Dedifferentiated amniotic fluid mesenchymal stem cell (primary cell): ENCODE results near the gene LRRC25.

Source experiments
- DNase-seq: peaks from one replicate; pipeline ENCODE4 v3.0.0-alpha.2; 2016; ENCODE audit errors: extremely low spot score

LRRC25 gene

DNA sequence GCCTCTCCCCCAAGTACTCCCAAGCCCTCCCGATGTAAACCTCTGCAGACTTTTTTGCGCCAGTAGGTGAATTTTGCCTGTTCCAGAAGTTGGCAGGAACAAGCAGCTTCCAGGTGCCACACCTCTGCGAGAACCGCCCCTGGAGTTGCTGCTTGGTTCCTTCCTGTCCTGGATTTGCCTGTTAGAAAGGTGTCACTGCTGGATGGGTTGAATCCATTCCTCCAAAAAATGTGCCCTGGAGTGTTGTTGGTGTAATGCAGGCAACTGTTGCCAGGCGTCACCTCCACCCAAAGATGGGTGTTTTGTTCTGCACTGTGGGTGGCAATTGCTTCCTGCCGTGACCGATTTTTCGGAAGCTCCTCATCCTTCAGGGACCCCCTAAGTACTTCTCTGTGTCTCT, 51.3 kb downstream of the LRRC25 start:
- DNase-seq = no peak

- no peak for DNase-seq
These were observed 52.1 kb downstream of the LRRC25 start for GRCh38 chr19:18345296-18345695.

DNA sequence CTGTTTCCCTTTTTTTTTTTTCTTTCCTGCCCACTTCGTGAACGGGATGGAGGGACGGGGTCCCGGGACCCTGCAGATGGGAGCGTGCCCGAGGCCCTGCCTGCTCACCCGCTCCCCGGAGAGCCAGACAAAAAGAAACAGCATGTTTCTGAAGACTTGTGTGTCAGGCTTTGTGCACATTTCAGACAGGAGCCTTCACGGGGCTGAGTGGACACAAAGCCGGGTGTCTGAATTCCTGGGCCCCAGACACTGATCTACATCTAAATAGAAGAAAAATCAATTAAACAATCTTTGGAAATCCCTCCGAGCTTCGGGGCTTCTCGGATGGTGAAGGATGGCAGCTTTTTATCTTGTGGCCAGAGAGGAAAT, 52.9 kb downstream of the LRRC25 start:
- no peak for DNase-seq

- no peak for DNase-seq
These were observed 55.3 kb downstream of the LRRC25 start for GRCh38 chr19:18342090-18342632.
